Activated CD8-positive, alpha-beta T cell treated with anti-CD3 and anti-CD28 coated beads for 36 hours (primary cell): ENCODE measurements around the gene FLNA. TPM values are rescaled to one million over a fixed set of nuclear protein-coding genes. Genes with fewer than 3 reads are reported as not detected.
"Not testable (repeated sequence)": the region's sequence is repeated elsewhere in the genome, so short reads cannot be mapped to it uniquely, and the experiment has no call there.

Experiments used
- ATAC-seq: fragments of 200-7000 bp; cut with Tn5 transposase; one replicate; pipeline ENCODE4 v1.10.0; 2021; ENCODE audit warnings: mild to moderate bottlenecking, moderate library complexity
- CTCF ChIA-PET: fragments of 350-600 bp; sonication (Branson Sonifier 250); formaldehyde crosslinking; loops from one replicate; lab custom pipeline; 2021; ENCODE audit warnings: antibody characterized with exemption; lab: Charles Lee
- POLR2A ChIA-PET: fragments of 350-600 bp; sonication (Branson Sonifier 250); formaldehyde crosslinking; loops from one replicate; lab custom pipeline; 2021; ENCODE audit warnings: antibody characterized with exemption; lab: Charles Lee
- DNase-seq: peaks from one replicate; pipeline ENCODE4 v3.0.0-alpha.2; 2020
- H3K27ac Mint-ChIP-seq: one replicate; pipeline ENCODE4 v1.8.0; 2021; ENCODE audit warnings: mild to moderate bottlenecking, mixed read lengths
- H3K27me3 Mint-ChIP-seq: one replicate; pipeline ENCODE4 v1.8.0; 2021; ENCODE audit warnings: mixed read lengths
- H3K36me3 Mint-ChIP-seq: one replicate; pipeline ENCODE4 v1.8.0; 2021; ENCODE audit warnings: low read depth, mixed read lengths
- H3K4me1 Mint-ChIP-seq: one replicate; pipeline ENCODE4 v1.8.0; 2021; ENCODE audit warnings: low read depth, mixed read lengths
- H3K4me3 Mint-ChIP-seq: one replicate; pipeline ENCODE4 v1.8.0; 2021; ENCODE audit warnings: mild to moderate bottlenecking, moderate library complexity, mixed read lengths
- H3K9me3 Mint-ChIP-seq: one replicate; pipeline ENCODE4 v1.8.0; 2021; ENCODE audit warnings: mixed read lengths
- intact Hi-C: fragments of 100-400 bp; cut with micrococcal nuclease; formaldehyde crosslinking; loops from one replicate; pipeline ENCODE4 v1.10.0; 2022
- total RNA-seq, 2 experiments: library from RNA; stranded (reverse); gene quantifications; one replicate each; pipeline ENCODE4 v1.2.3, GENCODE V29; 2021
- TF ChIP-seq, protein P1 (sequence below): fragments of 200-600 bp; IDR thresholded peaks from one replicate; pipeline ENCODE4 v1.8.0; 2022; ENCODE audit warnings: antibody characterized with exemption, mild to moderate bottlenecking

Gene FLNA
- total RNA-seq, 2 experiments from 2014 or later: 1,057 to 1,091 TPM

GRCh38 chrX:154348114-154348531 is 26.3 kb downstream of the FLNA start:
- intact Hi-C loops: no loop called here
- Mint-ChIP-seq H3K36me3 (peaks cover 19% of the 10 kb centered on the region), H3K4me1 (peaks cover 39% of the 10 kb centered on the region), H3K27ac (peak overlapping the region; percentile 66), H3K4me3 (no peak overlapping the region), H3K9me3 (no peaks in the 10 kb centered on the region), H3K27me3 (no peaks in the 10 kb centered on the region)
- ATAC-seq (no peak), DNase-seq (no peak)
- TF ChIP-seq, protein P1, sequence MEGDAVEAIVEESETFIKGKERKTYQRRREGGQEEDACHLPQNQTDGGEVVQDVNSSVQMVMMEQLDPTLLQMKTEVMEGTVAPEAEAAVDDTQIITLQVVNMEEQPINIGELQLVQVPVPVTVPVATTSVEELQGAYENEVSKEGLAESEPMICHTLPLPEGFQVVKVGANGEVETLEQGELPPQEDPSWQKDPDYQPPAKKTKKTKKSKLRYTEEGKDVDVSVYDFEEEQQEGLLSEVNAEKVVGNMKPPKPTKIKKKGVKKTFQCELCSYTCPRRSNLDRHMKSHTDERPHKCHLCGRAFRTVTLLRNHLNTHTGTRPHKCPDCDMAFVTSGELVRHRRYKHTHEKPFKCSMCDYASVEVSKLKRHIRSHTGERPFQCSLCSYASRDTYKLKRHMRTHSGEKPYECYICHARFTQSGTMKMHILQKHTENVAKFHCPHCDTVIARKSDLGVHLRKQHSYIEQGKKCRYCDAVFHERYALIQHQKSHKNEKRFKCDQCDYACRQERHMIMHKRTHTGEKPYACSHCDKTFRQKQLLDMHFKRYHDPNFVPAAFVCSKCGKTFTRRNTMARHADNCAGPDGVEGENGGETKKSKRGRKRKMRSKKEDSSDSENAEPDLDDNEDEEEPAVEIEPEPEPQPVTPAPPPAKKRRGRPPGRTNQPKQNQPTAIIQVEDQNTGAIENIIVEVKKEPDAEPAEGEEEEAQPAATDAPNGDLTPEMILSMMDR: no peak
- ChIA-PET POLR2A (interaction anchor here (1.5 to 3.9 kb wide), 2 partner anchors 10 to 51 kb away, joined by 5 to 21 read pairs; partner anchors contain the start of gene RPL10), CTCF (no interaction called here)

- H3K27ac Mint-ChIP-seq, DNase-seq, H3K36me3 Mint-ChIP-seq, H3K9me3 Mint-ChIP-seq, POLR2A ChIA-PET, H3K4me3 Mint-ChIP-seq, intact Hi-C loops, H3K27me3 Mint-ChIP-seq, CTCF ChIA-PET: not testable (repeated sequence)
- ATAC-seq: peak; percentile 45
- H3K4me1 Mint-ChIP-seq: peaks cover 11% of the 10 kb centered on the region
Observed at GRCh38 chrX:154343620-154344019, 30.8 kb downstream of the FLNA start.

- H3K36me3 Mint-ChIP-seq, H3K4me3 Mint-ChIP-seq, H3K27ac Mint-ChIP-seq, intact Hi-C loops, H3K27me3 Mint-ChIP-seq, H3K9me3 Mint-ChIP-seq, CTCF ChIA-PET, H3K4me1 Mint-ChIP-seq, POLR2A ChIA-PET, DNase-seq: not testable (repeated sequence)
- peak; percentile 8 for ATAC-seq
Observed at GRCh38 chrX:154343063-154343462, 31.4 kb downstream of the FLNA start.

- DNase-seq, H3K4me3 Mint-ChIP-seq, H3K27me3 Mint-ChIP-seq, H3K4me1 Mint-ChIP-seq, H3K27ac Mint-ChIP-seq, CTCF ChIA-PET, POLR2A ChIA-PET, H3K9me3 Mint-ChIP-seq, intact Hi-C loops, H3K36me3 Mint-ChIP-seq: not testable (repeated sequence)
- peak; percentile 74 for ATAC-seq
Observed at GRCh38 chrX:154341399-154342298, 32.8 kb downstream of the FLNA start.

DNA sequence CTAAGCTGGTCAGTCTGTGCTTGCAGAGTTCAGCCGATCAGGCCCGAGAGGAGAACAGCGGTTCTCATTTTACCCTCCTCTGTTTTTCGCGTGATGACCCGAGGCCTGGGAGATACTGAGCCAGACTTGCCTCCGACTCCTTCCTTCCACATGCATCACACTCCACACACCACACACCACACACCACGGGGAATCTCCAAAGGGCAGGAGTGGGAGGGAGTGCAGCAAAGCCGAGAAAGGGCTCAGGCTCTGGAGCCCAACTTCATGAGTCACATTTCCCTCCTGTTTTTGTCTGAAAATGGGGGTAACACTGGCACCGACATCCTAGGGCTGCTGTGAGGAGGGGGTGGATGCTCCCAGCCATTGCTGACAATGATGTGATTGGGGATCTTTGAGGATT is 39.9 kb downstream of the FLNA start:
- Mint-ChIP-seq H3K27ac (peak overlapping the region; percentile 87), H3K4me1 (peaks cover 26% of the 10 kb centered on the region), H3K4me3 (peak overlapping the region; percentile 19), H3K27me3 (no peaks in the 10 kb centered on the region), H3K36me3 (no peaks in the 10 kb centered on the region), H3K9me3 (no peaks in the 10 kb centered on the region)
- intact Hi-C loops: no loop called here
- ChIA-PET CTCF (no interaction called here), POLR2A (no interaction called here)
- TF ChIP-seq, protein P1: no peak
- ATAC-seq: peak; percentile 67
- peak; percentile 67 for DNase-seq

- no peaks in the 10 kb centered on the region for H3K27me3 Mint-ChIP-seq
- DNase-seq: no peak
- intact Hi-C loops: no loop called here
- H3K36me3 Mint-ChIP-seq: no peaks in the 10 kb centered on the region
- ChIA-PET POLR2A (no interaction called here), CTCF (no interaction called here)
- H3K4me3 Mint-ChIP-seq: no peak overlapping the region
- H3K9me3 Mint-ChIP-seq: no peaks in the 10 kb centered on the region
- TF ChIP-seq, protein P1: no peak
- H3K4me1 Mint-ChIP-seq: peaks cover 28% of the 10 kb centered on the region
- ATAC-seq: peak; percentile 54
- H3K27ac Mint-ChIP-seq: peak overlapping the region; percentile 87
Observed at GRCh38 chrX:154333837-154334271, 40.6 kb downstream of the FLNA start.
